ENCODE measurements around the gene GPR146. TPM values are rescaled to one million over a fixed set of nuclear protein-coding genes. Genes with fewer than 3 reads are reported as not detected.

GPR146 gene
- total and polyA plus RNA-seq, 2 of the 13 experiments (the other 11 are each of a cell fraction or from before 2014, with no cell fraction given): 2.0 to 15.9 TPM

- no peaks in the 10 kb centered on the region for H4K20me1 ChIP-seq (ENCODE audit: insufficient read depth, low read length)
- H3K27me3 ChIP-seq (ENCODE audit: control insufficient read depth in 1 of 2, insufficient read depth in 2 of 2, low read length in 2 of 2): no peaks in the 10 kb centered on the region
- no peak overlapping the region for H3K4me2 ChIP-seq (ENCODE audit: low read depth, low read length)
- no peaks in the 10 kb centered on the region for H3K9me3 ChIP-seq (ENCODE audit: low read length)
- no peak overlapping the region for H3K9ac ChIP-seq (ENCODE audit: insufficient read depth, low read depth, low read length)
- WGBS (ENCODE audit: low lambda C conversion rate): 94% methylated on average over 17 of the region's 21 CpGs
- H3K79me2 ChIP-seq (ENCODE audit: insufficient read depth, low read length): peaks cover 23% of the 10 kb centered on the region
- DNase-seq (ENCODE audit: low spot score) (no peak), FAIRE-seq (no peak), ATAC-seq (no peak)
- no peak overlapping the region for H3K4me3 ChIP-seq (replicated peaks in 1 of 3; ENCODE audit: insufficient read depth in 1 of 3, low read depth in 2 of 3, low read length in 3 of 3)
- intact Hi-C loops (cut with micrococcal nuclease; ENCODE audit: unreplicated experiment) (loop anchor here (2.0 kb wide), 1 partner anchor 73 kb away; no protein-coding TSS in a partner anchor), in situ Hi-C loops (cut with HindIII; ENCODE audit: extremely low pct_ligation_motif_present, low pct_unique_long_range_greater_than_20kb) (no loop called here)
- ChIA-PET POLR2A (interaction anchor here (1.1 to 5.1 kb wide), 4 partner anchors 12 to 53 kb away, joined by 5 to 59 read pairs (median 26); partner anchors contain the start of gene GPER1), CTCF (ENCODE audit: low intra/inter-chr PET ratio, low total read pairs) (no interaction called here)
- H3K27ac ChIP-seq (ENCODE audit: extremely low read length, insufficient read depth, low read length): no peak overlapping the region
- BruUV-seq (replicated peaks): no TSS peak
- peaks cover 34% of the 10 kb centered on the region for H3K4me1 ChIP-seq (ENCODE audit: insufficient read depth, low read length)
- peaks cover 7 to 9% of the 10 kb centered on the region in 2 experiments; a peak in 4 of 5 replicates for H3K36me3 ChIP-seq (replicated peaks in 1 of 2; ENCODE audit: control insufficient read depth in 1 of 2, insufficient read depth in 2 of 2, low read length in 2 of 2)
- H2AFZ ChIP-seq (ENCODE audit: low read length): no peak overlapping the region
- 0 out of 2 replicates have a peak, but pooled peaks have one; percentile 36 for TF ChIP-seq HNRNPL (IDR thresholded peaks at IDR 0.05; ENCODE audit: low read depth, low read length)
- no peak for TF ChIP-seq THAP7 (CRISPR knock-in tag; IDR thresholded peaks at IDR 0.05)
- no peak for TF ChIP-seq IKZF5 (CRISPR knock-in tag; IDR thresholded peaks at IDR 0.05)
- TF ChIP-seq AGO2 (optimal IDR thresholded peaks at IDR 0.05; ENCODE audit: low read depth, low read length): peak; percentile 53
- no peak for TF ChIP-seq ZNF260 (CRISPR knock-in tag; IDR thresholded peaks at IDR 0.05; ENCODE audit: borderline replicate concordance, low read depth)
- TF ChIP-seq KDM5A (IDR thresholded peaks at IDR 0.05; ENCODE audit: borderline replicate concordance, low read length): no peak
- TF ChIP-seq ZBTB46 (CRISPR knock-in tag; IDR thresholded peaks at IDR 0.05; ENCODE audit: borderline replicate concordance): no peak
- TF ChIP-seq ZNF776 (CRISPR knock-in tag; IDR thresholded peaks at IDR 0.05): peak; percentile 43; the same call in 1 of the 2 replicates
- no peak for TF ChIP-seq SAP130 (CRISPR knock-in tag; IDR thresholded peaks at IDR 0.05; ENCODE audit: low read depth)
- no peak for TF ChIP-seq SKI (IDR thresholded peaks at IDR 0.05; ENCODE audit: partially characterized antibody)
- 0 out of 2 replicates have a peak, but pooled peaks have one; percentile 5 for TF ChIP-seq GABPB1 (CRISPR knock-in tag; IDR thresholded peaks at IDR 0.05)
Measured at GRCh38 chr7:1103789-1104515, 59.6 kb downstream of the GPR146 start.

Measured in HepG2 (cell line).